GM12873 (cell line): ENCODE results near the gene CNOT2.

Experiments used
- TF ChIP-seq, protein P1 (sequence below): IDR thresholded peaks from 2 replicates; pipeline ENCODE4 v1.5.1; 2012; ENCODE audit warnings: low read depth, mild to moderate bottlenecking, moderate library complexity, low read length, control low read depth; ENCODE audit not compliant: insufficient read depth; ENCODE audit errors: missing control alignments

The CNOT2 gene

DNA sequence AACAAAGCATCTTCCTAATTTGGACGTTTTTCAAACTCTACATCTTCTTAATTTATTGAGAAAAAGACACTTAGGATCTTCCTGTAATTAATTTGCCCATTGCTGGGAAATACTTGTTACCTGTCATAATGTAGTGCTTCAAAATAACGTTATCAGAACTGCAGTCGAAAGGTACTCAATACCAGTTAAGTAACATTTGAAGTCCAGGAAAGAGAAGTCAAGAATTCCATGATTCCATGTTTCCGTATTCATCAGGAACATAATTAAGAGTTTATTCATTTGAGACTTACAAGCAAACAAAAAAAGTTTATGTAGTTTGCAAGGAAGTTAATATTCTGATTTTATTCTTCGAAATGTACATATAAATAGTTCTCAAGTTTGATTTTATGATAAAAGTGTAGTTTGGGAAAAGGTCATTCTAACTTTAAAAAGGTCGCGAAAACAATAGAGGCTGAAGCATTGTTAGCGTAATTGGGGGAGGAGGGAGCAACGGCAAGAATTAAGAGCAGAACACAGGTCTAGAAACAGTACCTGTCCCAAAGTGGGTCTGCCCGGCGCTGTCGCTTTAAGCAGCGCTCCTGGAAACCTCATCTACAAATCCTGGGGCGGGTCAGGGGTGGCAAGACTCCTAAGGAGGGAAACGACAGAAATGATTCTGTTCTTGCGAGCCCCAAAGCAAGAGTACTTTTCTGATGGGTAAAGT is 121.6 kb downstream of the CNOT2 start:
- TF ChIP-seq, protein P1, sequence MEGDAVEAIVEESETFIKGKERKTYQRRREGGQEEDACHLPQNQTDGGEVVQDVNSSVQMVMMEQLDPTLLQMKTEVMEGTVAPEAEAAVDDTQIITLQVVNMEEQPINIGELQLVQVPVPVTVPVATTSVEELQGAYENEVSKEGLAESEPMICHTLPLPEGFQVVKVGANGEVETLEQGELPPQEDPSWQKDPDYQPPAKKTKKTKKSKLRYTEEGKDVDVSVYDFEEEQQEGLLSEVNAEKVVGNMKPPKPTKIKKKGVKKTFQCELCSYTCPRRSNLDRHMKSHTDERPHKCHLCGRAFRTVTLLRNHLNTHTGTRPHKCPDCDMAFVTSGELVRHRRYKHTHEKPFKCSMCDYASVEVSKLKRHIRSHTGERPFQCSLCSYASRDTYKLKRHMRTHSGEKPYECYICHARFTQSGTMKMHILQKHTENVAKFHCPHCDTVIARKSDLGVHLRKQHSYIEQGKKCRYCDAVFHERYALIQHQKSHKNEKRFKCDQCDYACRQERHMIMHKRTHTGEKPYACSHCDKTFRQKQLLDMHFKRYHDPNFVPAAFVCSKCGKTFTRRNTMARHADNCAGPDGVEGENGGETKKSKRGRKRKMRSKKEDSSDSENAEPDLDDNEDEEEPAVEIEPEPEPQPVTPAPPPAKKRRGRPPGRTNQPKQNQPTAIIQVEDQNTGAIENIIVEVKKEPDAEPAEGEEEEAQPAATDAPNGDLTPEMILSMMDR = no peak

DNA sequence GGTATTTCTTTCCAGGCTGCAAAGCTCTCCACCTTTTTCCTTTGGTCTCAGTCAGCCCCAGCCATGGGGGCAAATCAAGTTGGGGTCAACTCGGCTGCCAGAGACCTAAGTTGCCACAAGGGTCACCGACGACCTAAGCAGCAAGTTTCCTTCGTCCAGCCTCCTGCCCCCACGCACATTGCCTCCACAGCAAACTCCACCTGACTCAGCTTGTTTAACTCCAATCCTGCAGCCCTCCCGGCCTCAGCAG is 122.1 kb downstream of the CNOT2 start:
- TF ChIP-seq, protein P1 = no peak

DNA sequence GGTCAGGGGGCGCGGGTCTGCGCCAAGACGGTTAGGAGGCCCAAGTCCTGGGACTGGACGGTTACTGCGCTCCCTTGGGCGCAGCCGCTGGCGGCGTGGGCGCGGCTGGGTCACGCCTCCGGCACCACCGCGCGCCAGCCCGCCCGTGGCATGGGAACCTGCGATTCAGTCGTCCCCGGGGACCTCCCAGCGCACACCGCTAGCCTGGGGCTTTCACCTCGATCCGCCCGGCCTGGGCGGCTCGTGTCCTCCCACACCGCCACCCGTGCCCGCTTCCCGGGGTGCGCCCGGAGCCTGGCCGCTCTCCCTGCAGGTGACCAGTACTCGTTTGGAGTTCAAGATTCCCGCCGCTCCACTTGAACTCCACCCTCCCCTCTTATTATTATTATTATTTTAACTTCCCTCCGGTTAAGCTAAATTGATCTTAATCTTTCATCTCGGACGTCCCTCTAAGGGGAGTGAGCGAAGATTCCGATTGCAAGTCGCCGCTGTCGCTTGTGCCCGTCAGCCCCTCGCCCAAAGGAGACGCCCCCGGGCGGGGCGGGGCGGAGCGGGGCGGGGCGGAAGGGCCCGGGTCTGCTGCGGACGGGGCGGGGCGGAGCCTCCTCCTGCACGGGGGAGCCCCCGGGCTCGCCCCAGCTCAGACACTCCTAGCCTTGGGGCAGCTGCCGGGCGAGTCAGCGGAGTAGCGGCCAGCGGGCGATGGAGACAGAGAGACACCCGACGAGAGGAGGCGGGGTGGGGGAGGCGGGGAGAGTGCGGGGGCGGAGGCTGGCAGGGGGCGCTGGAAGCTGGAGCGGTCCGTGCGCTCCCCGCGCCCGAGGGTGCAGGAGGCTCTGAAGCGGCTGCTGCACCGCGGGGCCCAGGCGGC is 122.7 kb downstream of the CNOT2 start, which contains the start of gene KCNMB4:
Gene KCNMB4, plus strand, starts transcription at position 643 of the 871 bp plus-strand sequence. CDS start 445 bp downstream, outside the sequence.
- TF ChIP-seq, protein P1 = no peak

DNA sequence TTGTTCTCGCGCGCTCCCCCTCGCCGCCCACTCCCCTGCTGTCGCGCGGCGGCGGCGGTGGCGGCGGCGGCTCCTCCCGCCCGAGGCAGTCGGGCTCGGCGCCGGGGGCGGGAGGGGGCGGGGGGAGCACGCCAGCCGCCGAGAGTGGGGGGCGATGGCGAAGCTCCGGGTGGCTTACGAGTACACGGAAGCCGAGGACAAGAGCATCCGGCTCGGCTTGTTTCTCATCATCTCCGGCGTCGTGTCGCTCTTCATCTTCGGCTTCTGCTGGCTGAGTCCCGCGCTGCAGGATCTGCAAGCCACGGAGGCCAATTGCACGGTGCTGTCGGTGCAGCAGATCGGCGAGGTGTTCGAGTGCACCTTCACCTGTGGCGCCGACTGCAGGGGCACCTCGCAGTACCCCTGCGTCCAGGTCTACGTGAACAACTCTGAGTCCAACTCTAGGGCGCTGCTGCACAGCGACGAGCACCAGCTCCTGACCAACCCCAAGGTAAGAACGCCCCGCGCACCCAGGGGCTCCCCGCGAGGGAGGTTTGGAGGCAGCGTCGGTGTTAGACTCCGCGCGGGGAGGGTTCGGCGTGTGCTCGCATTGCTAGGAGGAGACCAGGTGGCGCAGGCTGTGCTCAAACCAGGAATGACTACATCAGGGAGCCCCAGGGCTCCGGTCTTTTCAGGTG is 123.5 kb downstream of the CNOT2 start:
- TF ChIP-seq, protein P1 = no peak

DNA sequence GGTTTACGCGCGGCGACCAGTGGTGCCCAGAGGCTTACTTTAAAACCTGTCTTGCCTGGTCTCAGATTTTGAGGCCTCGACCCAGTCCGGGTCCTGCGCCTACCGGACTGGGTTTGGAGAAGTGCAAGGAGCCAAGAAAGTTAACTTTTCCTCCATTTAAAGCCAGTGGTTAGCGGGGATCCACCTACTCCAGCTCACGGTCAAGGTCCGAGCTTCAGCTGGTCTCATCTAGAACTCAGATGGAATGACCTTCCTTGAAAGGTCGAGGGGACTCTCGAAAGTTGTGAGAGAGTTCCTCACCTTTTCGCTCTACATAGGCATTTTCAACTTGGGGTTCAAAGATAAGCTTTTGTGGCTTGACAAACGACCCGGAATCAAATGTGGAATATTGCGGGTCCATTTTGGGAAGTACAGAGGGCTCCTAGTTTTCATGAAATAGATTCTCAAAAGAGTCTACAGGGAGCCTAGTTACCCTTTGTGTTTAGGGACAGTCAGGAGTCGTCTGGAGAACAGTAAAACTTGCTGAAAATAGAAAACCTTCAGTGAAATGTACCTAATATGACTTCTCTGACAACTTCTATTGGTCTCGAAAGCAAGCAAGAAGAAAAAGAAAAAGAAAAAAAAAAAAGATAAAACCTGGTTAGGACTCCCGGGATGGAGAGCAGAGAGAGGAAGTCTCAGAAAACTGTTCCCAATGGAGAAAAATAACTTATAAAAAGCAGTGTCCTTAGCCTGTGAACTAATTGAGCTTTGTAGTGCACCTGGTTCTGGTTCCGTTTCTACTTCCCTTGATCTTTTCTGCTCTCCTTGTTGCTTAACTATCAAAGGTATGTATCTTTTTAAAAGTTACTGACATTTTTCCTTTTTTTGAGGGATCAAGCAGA is 124.3 kb downstream of the CNOT2 start:
- TF ChIP-seq, protein P1 = no peak

DNA sequence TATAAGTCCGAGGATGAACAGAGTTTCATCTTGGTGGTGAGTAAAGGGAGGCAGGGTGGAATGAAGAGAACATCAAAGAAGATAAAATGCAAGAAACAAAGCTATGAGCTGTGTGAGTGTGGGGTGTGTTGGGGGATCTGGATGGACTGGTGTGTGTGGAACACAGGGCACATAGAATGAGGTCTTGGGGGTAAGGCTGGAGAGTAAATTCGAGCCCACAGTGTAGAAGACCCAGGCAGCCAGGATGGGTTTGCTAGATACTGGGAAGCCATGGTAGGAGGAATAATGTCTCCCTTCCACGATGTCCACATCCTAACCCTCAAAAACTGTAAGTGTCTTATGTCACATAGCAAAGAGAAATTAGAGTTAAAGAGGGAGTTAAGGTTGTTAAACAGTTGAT is 129.6 kb downstream of the CNOT2 start:
- TF ChIP-seq, protein P1 = no peak
